Cardiac fibroblast (primary cell): ENCODE results near the gene CSMD2.
A peak's percentile ranks its signal among the peaks of the same experiment; 100 is the strongest.

Experiments
- DNase-seq, 2 donors: peaks; one replicate each; pipeline versions ENCODE4 v3.0.0 to v3.0.0-alpha.2; 2010; ENCODE audit warnings: low read depth in 2 of 2
- H3K4me3 ChIP-seq, 2 donors: replicated peaks in 1 of 2; 1 replicate in 1 of 2; 2 replicates in 1 of 2; pipeline ENCODE4 v1.5.1; 2011; ENCODE audit warnings: low read depth in 2 of 2, low read length in 2 of 2, mild to moderate bottlenecking in 2 of 2, moderate library complexity in 1 of 2
- TF ChIP-seq, protein P1 (sequence below): IDR thresholded peaks from one replicate; pipeline ENCODE4 v1.5.1; 2011; ENCODE audit warnings: low read depth, mild to moderate bottlenecking, low read length, inconsistent platforms

CSMD2 gene

DNA sequence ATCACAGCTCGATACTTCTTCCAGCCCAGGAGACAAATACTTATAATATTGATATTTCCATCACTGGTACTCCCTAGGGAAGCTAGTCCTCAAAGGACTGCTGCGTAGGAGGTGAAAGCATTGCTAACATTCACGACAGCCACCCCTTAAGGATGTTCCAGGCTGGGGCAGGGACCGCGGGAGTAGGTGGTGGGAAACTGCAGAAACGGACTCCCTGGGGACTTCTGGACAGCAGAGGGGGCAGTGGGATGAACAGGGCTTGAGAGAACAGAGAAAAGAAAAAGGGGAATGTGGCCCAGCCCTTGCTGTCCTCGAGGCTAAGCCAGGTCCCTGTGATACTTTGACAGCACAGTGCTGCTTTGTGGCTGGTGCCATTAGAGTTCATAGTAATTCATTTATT is 193.1 kb downstream of the CSMD2 start:
- no peak for DNase-seq
- H3K4me3 ChIP-seq, result no peak overlapping the region
- TF ChIP-seq, protein P1, sequence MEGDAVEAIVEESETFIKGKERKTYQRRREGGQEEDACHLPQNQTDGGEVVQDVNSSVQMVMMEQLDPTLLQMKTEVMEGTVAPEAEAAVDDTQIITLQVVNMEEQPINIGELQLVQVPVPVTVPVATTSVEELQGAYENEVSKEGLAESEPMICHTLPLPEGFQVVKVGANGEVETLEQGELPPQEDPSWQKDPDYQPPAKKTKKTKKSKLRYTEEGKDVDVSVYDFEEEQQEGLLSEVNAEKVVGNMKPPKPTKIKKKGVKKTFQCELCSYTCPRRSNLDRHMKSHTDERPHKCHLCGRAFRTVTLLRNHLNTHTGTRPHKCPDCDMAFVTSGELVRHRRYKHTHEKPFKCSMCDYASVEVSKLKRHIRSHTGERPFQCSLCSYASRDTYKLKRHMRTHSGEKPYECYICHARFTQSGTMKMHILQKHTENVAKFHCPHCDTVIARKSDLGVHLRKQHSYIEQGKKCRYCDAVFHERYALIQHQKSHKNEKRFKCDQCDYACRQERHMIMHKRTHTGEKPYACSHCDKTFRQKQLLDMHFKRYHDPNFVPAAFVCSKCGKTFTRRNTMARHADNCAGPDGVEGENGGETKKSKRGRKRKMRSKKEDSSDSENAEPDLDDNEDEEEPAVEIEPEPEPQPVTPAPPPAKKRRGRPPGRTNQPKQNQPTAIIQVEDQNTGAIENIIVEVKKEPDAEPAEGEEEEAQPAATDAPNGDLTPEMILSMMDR, result no peak

DNA sequence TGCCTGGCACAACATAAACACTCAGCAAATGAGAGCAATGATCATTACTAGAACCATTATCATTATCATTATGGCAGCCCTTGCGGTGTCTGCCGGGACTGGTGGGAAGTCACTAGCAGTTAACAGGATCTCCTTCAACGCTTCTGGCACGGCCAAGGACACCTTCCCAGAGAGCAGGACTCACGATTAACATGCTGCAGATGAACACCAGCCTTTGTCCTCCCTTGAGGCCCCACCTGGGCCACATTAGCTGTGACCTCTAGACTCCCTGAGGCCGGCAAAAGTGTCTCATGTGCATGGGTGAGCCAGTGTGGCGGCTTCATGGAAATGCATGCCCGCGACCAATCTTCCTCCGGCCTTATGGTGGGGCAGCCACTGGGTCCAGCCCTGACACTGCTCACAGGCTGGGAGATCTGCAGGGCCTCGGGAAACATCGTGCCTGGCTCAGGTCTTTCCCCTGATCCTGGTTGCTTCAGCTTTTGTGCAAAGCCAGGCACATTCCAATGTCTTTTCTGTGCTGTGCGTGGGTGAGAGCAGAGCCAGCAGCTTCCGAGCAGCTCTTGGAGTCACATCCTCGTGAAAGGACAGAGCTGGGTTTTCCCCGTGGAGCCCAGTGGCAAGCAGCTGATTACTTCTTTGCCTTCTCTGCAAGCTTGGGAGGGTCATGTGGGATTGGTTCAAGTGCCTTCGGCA is 193.9 kb downstream of the CSMD2 start:
- peak in 1 of 2 donors; percentile 50 for DNase-seq

DNA sequence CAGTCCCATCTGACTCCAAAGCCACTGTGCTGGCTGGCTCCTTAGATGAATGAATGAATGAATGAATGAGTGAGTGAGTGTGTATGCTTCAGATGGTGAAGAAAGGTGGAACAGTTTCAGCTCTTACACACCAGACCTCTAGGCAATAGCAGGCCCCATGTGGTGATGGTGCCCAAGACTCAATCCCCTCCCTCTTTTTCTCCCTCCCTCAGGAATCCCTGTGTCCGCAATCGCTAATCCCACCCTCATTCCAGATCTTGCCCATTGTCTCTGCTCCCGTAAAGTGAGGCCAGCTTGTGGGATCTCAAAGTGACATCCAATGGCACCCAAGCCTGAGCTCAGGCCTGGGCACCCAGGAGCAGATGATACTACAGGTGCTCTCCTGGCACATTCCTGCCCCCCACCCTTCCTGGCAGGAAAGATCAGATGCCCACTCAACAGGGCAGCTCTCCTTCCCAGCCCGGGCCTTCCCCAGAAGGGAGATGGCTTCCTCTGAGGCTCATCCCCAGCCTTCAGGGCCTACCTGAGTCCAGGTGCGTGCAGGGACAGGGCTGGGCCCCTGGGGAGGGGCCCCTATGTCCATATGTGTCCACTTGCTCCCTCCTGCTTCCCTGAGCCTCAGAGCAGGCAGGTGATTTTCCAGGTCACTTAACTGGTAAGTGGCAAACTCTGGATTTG is 194.7 kb downstream of the CSMD2 start:
- DNase-seq, result no peak
- no peak overlapping the region for H3K4me3 ChIP-seq
- TF ChIP-seq, protein P1, result no peak

More for the DNA sequence above, 193.9 kb downstream of the CSMD2 start:
- TF ChIP-seq, protein P1, result no peak
- H3K4me3 ChIP-seq, result no peak overlapping the region

DNA sequence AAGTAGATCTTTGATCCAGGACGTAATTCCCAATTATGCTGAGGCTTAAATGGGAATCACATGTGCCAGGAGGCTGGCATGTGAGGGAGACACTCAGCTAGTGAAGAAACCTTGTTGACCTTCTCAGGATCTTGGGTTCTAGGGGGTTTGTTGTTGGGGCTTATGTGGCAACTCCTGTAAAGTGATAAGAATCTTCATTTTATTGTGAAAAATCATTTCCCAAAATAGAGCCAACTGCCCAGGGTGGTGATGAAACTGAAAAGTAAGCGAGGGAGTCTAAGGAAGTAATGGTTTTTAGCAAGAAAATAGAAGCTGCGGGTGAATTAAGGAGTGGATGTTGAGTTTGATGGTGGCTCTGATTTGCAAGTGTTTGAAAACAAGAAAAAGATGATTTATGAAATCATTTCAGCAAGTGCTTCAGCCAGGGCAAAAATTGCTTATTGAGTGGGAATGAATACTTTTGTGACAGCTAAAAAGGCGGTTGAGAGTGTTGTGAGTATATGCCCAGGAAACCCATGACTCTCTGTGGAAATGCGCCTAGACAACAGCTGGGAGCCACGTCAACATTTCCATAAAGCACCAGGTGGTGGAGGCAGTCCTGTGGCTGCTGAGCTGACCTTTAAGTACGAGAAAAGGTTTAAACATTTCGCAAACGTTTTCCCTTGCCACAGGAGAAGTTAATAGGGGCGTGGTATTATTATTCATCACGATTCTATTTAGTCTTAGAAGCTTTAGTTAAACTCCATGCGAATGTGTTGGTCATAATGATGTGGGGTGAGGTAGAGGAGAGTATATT is 198.5 kb downstream of the CSMD2 start:
- no peak overlapping the region for H3K4me3 ChIP-seq
- DNase-seq, result peak in 1 of 2 donors; percentile 35
- TF ChIP-seq, protein P1, result no peak

DNA sequence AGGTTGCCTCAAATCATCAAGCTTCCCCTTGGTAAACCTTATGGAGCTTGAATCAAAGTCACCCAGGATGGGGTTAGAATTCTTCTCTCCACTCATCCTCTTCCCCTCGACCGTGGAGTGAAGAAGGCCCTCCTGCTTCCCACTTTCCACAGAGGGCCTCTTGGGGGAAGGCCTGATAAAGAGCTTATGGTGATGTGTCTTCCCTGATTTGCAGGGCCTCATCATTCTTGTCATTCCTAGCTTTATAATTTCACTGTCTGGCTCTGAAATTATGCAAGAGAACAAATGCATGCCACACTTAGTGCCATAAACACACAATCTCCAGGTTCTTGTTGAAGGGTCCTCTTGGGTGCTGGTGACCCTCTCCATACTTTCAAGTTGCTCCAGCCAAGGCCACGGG is 199.9 kb downstream of the CSMD2 start:
- H3K4me3 ChIP-seq, result no peak overlapping the region
- DNase-seq, result no peak
- TF ChIP-seq, protein P1, result no peak

DNA sequence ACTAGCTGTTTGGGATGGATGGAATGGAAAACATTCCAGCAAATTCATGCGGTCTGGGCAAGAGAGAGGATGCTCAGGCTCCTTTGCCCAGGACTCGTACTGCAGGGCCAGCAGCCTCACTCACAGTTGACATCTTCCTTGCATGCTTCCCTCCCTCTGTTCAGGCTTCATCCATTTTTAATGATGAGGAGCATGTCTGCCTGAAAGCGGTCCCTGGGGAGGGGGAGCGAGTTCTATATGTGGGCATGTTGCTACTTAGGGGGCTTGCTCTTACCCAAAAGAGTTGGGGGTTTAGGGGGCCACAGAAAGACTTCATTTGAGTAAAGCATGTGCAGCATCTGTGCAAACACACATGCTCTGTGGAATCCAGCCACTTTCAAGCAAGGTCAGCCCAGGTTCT is 203.0 kb downstream of the CSMD2 start:
- DNase-seq, result no peak

More for the DNA sequence above, 203.0 kb downstream of the CSMD2 start:
- no peak overlapping the region for H3K4me3 ChIP-seq
- TF ChIP-seq, protein P1, result no peak
